Keratinocyte (primary cell): ENCODE data around the gene LIN7B. TPM values are rescaled to one million over a fixed set of nuclear protein-coding genes. Genes with fewer than 3 reads are reported as not detected.

Experiments used
- DNase-seq: peaks from one replicate; pipeline ENCODE4 v3.0.0-alpha.2; 2011; ENCODE audit warnings: low read depth, missing footprints, low spot score
- FAIRE-seq: peaks from 2 replicates; lab custom pipeline; 2011; peaks lifted over from hg19 to GRCh38; lab: Jason Lieb, UNC
- H2AFZ ChIP-seq: 2 replicates; pipeline ENCODE4 v1.6.0; 2012; ENCODE audit warnings: low read length, control low read depth, inconsistent platforms; ENCODE audit not compliant: control insufficient read depth
- H3K27ac ChIP-seq: 2 replicates; pipeline ENCODE4 v1.5.1; 2011; ENCODE audit warnings: low read length; ENCODE audit not compliant: control insufficient read depth, insufficient read depth
- H3K27me3 ChIP-seq: 3 replicates; pipeline ENCODE4 v1.6.0; 2011; ENCODE audit warnings: low read length; ENCODE audit not compliant: control insufficient read depth, insufficient read depth; ENCODE audit errors: extremely low read depth
- H3K36me3 ChIP-seq, 2 experiments: 2 replicates in 1 of 2; 3 replicates in 1 of 2; pipeline ENCODE4 v1.5.1; 2011; ENCODE audit warnings: low read length in 2 of 2, mild to moderate bottlenecking in 1 of 2; ENCODE audit not compliant: control insufficient read depth in 2 of 2, insufficient read depth in 2 of 2; ENCODE audit errors: extremely low read depth in 1 of 2
- H3K4me1 ChIP-seq: 3 replicates; pipeline ENCODE4 v1.5.1; 2011; ENCODE audit warnings: low read length; ENCODE audit not compliant: control insufficient read depth, insufficient read depth; ENCODE audit errors: extremely low read depth
- H3K4me2 ChIP-seq: 3 replicates; pipeline ENCODE4 v1.6.0; 2011; ENCODE audit warnings: low read depth, low read length; ENCODE audit not compliant: control insufficient read depth, insufficient read depth; ENCODE audit errors: extremely low read depth
- H3K4me3 ChIP-seq, 3 experiments: fragments of 200-600 bp in 1 of 3; sonication (generic) in 1 of 3; 2 replicates in 2 of 3; 3 replicates in 1 of 3; pipeline ENCODE4 v1.5.1; 2011 to 2016; ENCODE audit warnings: low read length in 3 of 3, mild to moderate bottlenecking in 3 of 3, control low read depth in 2 of 3, inconsistent platforms in 1 of 3, low read depth in 1 of 3, mixed read lengths in 1 of 3, mixed run types in 1 of 3, moderate library complexity in 1 of 3; ENCODE audit not compliant: control insufficient read depth in 2 of 3, insufficient read depth in 2 of 3; ENCODE audit errors: extremely low read depth in 1 of 3
- H3K79me2 ChIP-seq: 2 replicates; pipeline ENCODE4 v1.6.0; 2012; ENCODE audit warnings: low read length; ENCODE audit not compliant: control insufficient read depth, insufficient read depth
- H3K9ac ChIP-seq: 3 replicates; pipeline ENCODE4 v1.6.0; 2011; ENCODE audit warnings: low read length; ENCODE audit not compliant: control insufficient read depth, insufficient read depth; ENCODE audit errors: extremely low read depth
- H3K9me1 ChIP-seq: 3 replicates; pipeline ENCODE4 v1.6.0; 2011; ENCODE audit warnings: low read length; ENCODE audit not compliant: control insufficient read depth, insufficient read depth; ENCODE audit errors: extremely low read depth
- H3K9me3 ChIP-seq: 2 replicates; pipeline ENCODE4 v1.5.1; 2012; ENCODE audit warnings: low read depth, low read length; ENCODE audit not compliant: control insufficient read depth
- H4K20me1 ChIP-seq: 3 replicates; pipeline ENCODE4 v1.6.0; 2011; ENCODE audit warnings: low read length; ENCODE audit not compliant: control insufficient read depth, insufficient read depth; ENCODE audit errors: extremely low read depth
- EZH2 ChIP-seq: IDR thresholded peaks from one replicate; pipeline ENCODE4 v1.6.1; 2012; ENCODE audit warnings: inconsistent platforms, mild to moderate bottlenecking, low read length, moderate library complexity
- dilution Hi-C: fragments of 300-500 bp; cut with MboI; formaldehyde crosslinking; loops from one replicate; pipeline ENCODE4 v1.7.0; 2020; ENCODE audit warnings: low sequenced_read_pairs; ENCODE audit not compliant: extremely low pct_ligation_motif_present
- polyA plus RNA-seq, 5 experiments: library from polyadenylated mRNA; depleted of rRNA in 3 of 5; stranded (reverse) in 3 of 5; stranded (forward) in 1 of 5; unstranded in 1 of 5; fragments of >200 nt; gene quantifications; 1 replicate in 1 of 5; 2 replicates in 3 of 5; 3 replicates in 1 of 5; pipeline versions ENCODE4 v1.2.1 to v1.2.3, GENCODE V29; 2011 to 2012; ENCODE audit warnings: missing spikeins in 2 of 5, low read depth in 1 of 5, low replicate concordance in 1 of 5
- TF ChIP-seq, protein P1 (sequence below), 3 experiments: IDR thresholded peaks in 1 of 3; conservative IDR thresholded peaks in 1 of 3; optimal IDR thresholded peaks in 1 of 3; 2 replicates in 2 of 3; 3 replicates in 1 of 3; pipeline versions ENCODE3 to v1.5.1; 2011; ENCODE audit warnings: low read length in 3 of 3, mild to moderate bottlenecking in 3 of 3, moderate library complexity in 2 of 3, control low read depth in 1 of 3, inconsistent platforms in 1 of 3; ENCODE audit not compliant: insufficient read depth in 2 of 3; ENCODE audit errors: extremely low read depth in 1 of 3

Gene LIN7B
- polyA plus RNA-seq, 1 donor (not counting 4 experiments of a cell fraction or from before 2014, with no cell fraction given) = 1.6 TPM

DNA sequence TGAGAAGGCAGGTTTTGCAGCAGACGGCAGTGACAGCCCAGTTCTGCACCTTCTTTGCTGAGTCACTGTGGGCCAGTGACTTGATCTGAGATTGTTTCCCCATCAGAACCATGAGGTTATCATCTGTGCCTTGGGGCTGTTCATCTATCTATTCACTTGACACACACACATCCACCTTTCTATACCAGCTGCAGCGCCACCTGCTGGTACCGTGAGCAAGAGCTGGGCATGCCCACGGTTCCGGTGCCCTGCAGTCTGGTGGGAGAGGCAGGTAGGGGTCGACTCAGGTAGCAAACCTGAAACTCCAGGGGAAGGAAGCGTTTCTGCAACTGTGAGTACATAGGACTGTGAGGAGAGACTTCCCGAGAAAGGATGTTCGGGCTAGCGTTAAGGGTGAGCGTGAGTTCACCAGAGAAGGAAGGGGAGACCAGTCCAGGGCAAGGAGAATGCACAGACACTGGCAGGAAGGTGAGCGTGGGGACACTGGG is 7.5 kb upstream of the LIN7B start:
- FAIRE-seq = peak; percentile 96
- dilution Hi-C loops = no loop called here
- peaks cover 18% of the 10 kb centered on the region for H4K20me1 ChIP-seq

DNA sequence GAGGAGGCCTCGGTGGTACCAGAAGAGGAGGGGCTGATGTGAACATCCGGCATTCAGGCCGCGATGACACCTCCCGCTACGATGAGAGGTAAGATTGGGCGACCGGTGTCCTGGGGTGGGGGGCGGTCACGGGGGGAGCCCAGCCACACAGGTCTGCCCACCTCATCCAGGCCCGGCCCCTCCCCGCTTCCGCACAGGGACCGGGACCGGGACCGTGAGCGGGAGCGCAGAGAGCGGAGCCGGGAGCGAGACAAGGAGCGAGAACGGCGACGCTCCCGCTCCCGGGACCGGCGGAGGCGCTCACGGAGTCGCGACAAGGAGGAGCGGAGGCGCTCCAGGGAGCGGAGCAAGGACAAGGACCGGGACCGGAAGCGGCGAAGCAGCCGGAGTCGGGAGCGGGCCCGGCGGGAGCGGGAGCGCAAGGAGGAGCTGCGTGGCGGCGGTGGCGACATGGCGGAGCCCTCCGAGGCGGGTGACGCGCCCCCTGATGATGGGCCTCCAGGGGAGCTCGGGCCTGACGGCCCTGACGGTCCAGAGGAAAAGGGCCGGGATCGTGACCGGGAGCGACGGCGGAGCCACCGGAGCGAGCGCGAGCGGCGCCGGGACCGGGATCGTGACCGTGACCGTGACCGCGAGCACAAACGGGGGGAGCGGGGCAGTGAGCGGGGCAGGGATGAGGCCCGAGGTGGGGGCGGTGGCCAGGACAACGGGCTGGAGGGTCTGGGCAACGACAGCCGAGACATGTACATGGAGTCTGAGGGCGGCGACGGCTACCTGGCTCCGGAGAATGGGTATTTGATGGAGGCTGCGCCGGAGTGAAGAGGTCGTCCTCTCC is 6.3 kb upstream of the LIN7B start:
- Histone ChIP-seq H2AFZ (no peak overlapping the region), H3K36me3 (peaks cover 29 to 36% of the 10 kb centered on the region in 2 experiments), H3K79me2 (peaks cover 8% of the 10 kb centered on the region), H3K4me1 (peaks cover 2% of the 10 kb centered on the region), H3K9me1 (no peaks in the 10 kb centered on the region), H3K9me3 (no peaks in the 10 kb centered on the region), H4K20me1 (peaks cover 18% of the 10 kb centered on the region), H3K27me3 (no peaks in the 10 kb centered on the region), H3K9ac (no peak overlapping the region), H3K4me2 (no peak overlapping the region), H3K27ac (no peak overlapping the region), H3K4me3 (no peak overlapping the region)
- DNase-seq (no peak), FAIRE-seq (no peak)
- no peak for TF ChIP-seq EZH2
- dilution Hi-C loops = no loop called here

More for the DNA sequence above, 7.5 kb upstream of the LIN7B start:
- Histone ChIP-seq H3K27ac (no peak overlapping the region), H3K27me3 (no peaks in the 10 kb centered on the region), H3K9me3 (no peaks in the 10 kb centered on the region), H3K9me1 (no peaks in the 10 kb centered on the region), H3K4me2 (no peak overlapping the region), H3K4me1 (peaks cover 2% of the 10 kb centered on the region), H2AFZ (no peak overlapping the region), H3K79me2 (peaks cover 10% of the 10 kb centered on the region), H3K36me3 (peaks cover 32 to 36% of the 10 kb centered on the region in 2 experiments), H3K4me3 (no peak overlapping the region), H3K9ac (no peak overlapping the region)
- DNase-seq = peak; percentile 71
- TF ChIP-seq, protein P1, sequence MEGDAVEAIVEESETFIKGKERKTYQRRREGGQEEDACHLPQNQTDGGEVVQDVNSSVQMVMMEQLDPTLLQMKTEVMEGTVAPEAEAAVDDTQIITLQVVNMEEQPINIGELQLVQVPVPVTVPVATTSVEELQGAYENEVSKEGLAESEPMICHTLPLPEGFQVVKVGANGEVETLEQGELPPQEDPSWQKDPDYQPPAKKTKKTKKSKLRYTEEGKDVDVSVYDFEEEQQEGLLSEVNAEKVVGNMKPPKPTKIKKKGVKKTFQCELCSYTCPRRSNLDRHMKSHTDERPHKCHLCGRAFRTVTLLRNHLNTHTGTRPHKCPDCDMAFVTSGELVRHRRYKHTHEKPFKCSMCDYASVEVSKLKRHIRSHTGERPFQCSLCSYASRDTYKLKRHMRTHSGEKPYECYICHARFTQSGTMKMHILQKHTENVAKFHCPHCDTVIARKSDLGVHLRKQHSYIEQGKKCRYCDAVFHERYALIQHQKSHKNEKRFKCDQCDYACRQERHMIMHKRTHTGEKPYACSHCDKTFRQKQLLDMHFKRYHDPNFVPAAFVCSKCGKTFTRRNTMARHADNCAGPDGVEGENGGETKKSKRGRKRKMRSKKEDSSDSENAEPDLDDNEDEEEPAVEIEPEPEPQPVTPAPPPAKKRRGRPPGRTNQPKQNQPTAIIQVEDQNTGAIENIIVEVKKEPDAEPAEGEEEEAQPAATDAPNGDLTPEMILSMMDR (optimal IDR thresholded peaks at IDR 0.05 in 1 of 3, IDR thresholded peaks at IDR 0.05 in 1 of 3, conservative IDR thresholded peaks at IDR 0.05 in 1 of 3; ENCODE audit: extremely low read depth in 1 of 3, insufficient read depth in 2 of 3, low read length in 3 of 3) = peak; percentile 91 to 99 (median 98)
- TF ChIP-seq EZH2 = no peak
